Measurements from ENCODE around the gene GPR141. TPM values are rescaled to one million over a fixed set of nuclear protein-coding genes. Genes with fewer than 3 reads are reported as not detected.
"Not testable (repeated sequence)": the region's sequence is repeated elsewhere in the genome, so short reads cannot be mapped to it uniquely, and the experiment has no call there.

Gene GPR141
- total RNA-seq, 2 experiments from 2014 or later = not detected

DNA sequence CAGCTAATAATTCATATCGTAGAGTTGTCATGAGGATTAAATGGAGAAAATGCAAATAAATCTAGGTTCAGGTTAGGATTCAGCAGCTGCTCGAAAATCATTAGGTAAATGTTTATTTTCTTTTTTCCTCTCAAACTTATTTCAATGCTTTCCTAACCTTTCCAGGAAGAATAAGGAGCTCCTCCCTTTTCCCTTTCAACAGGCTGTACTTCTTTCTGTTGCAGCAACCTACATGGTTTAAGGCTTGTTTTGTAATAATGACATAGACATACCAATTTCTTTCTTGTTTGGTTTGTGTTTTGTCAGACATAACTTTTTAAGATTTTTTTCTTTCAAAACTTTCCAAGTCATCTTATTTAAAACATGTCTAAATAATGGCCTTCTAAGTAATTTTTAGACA, 18.2 kb downstream of the GPR141 start:
- intact Hi-C loops (cut with micrococcal nuclease; ENCODE audit: unreplicated experiment) = no loop called here
- no peaks in the 10 kb centered on the region for H3K36me3 ChIP-seq (ENCODE audit: insufficient read depth, low read length)
- no peak overlapping the region for H3K4me3 ChIP-seq (ENCODE audit: low read depth, low read length, poor library complexity, severe bottlenecking)
- ChIA-PET CTCF (ENCODE audit: unreplicated experiment) (no interaction called here), POLR2A (interaction anchor here (0.7 kb wide), 1 partner anchor 435 kb away, joined by 4 read pairs; no protein-coding TSS in a partner anchor)
- no peaks in the 10 kb centered on the region for H3K79me2 ChIP-seq (ENCODE audit: insufficient read depth, low read depth, low read length)
- TF ChIP-seq, protein P1, sequence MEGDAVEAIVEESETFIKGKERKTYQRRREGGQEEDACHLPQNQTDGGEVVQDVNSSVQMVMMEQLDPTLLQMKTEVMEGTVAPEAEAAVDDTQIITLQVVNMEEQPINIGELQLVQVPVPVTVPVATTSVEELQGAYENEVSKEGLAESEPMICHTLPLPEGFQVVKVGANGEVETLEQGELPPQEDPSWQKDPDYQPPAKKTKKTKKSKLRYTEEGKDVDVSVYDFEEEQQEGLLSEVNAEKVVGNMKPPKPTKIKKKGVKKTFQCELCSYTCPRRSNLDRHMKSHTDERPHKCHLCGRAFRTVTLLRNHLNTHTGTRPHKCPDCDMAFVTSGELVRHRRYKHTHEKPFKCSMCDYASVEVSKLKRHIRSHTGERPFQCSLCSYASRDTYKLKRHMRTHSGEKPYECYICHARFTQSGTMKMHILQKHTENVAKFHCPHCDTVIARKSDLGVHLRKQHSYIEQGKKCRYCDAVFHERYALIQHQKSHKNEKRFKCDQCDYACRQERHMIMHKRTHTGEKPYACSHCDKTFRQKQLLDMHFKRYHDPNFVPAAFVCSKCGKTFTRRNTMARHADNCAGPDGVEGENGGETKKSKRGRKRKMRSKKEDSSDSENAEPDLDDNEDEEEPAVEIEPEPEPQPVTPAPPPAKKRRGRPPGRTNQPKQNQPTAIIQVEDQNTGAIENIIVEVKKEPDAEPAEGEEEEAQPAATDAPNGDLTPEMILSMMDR (conservative IDR thresholded peaks at IDR 0.05; ENCODE audit: low read length) = no peak
- TF ChIP-seq EZH2phosphoT487 (IDR thresholded peaks at IDR 0.05; ENCODE audit: borderline replicate concordance, low read depth, low read length) = no peak
- H3K4me2 ChIP-seq (ENCODE audit: low read length) = no peak overlapping the region
- no peak for DNase-seq (ENCODE audit: low spot score)
- no peaks in the 10 kb centered on the region for H3K9me2 ChIP-seq (ENCODE audit: insufficient read depth, low read length)
- no peaks in the 10 kb centered on the region for H3K4me1 ChIP-seq (ENCODE audit: insufficient read depth, low read length, poor library complexity, severe bottlenecking)
- H3K9me3 ChIP-seq (ENCODE audit: low read length) = no peaks in the 10 kb centered on the region
- H4K20me1 ChIP-seq (ENCODE audit: insufficient read depth, low read length) = no peaks in the 10 kb centered on the region
- no TSS peak for BruUV-seq (replicated peaks)
- no peak overlapping the region for H2AFZ ChIP-seq (ENCODE audit: low read length)
- H3K27ac ChIP-seq (ENCODE audit: low read depth, low read length, poor library complexity, severe bottlenecking) = no peak overlapping the region

DNA sequence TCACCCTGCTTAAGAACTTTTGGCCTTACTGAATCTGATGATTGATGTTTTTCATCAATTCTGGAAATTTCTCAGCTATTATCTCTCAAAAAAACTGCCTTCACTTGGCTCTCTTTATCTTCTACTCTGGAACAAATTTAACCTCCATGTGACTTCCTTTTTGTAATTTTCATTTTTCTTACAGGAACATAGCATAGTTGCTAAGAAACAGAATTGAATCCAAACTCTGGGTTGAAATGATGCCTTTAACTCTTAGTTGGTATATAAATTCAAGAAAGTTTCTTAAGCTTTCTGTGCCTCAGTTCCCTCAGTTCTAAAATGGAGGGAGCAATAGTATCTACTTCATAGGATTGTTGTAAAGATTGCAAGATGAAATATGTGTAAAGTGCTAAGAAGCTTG, 19.8 kb downstream of the GPR141 start:
- H3K4me1 ChIP-seq (ENCODE audit: insufficient read depth, low read length, poor library complexity, severe bottlenecking) = no peaks in the 10 kb centered on the region
- no peaks in the 10 kb centered on the region for H3K79me2 ChIP-seq (ENCODE audit: insufficient read depth, low read depth, low read length)
- DNase-seq (ENCODE audit: low spot score) = no peak
- H3K4me3 ChIP-seq (ENCODE audit: low read depth, low read length, poor library complexity, severe bottlenecking) = no peak overlapping the region
- H3K4me2 ChIP-seq (ENCODE audit: low read length) = no peak overlapping the region
- no peak overlapping the region for H3K27ac ChIP-seq (ENCODE audit: low read depth, low read length, poor library complexity, severe bottlenecking)
- no peak overlapping the region for H2AFZ ChIP-seq (ENCODE audit: low read length)
- no TSS peak for BruUV-seq (replicated peaks)
- no peaks in the 10 kb centered on the region for H3K36me3 ChIP-seq (ENCODE audit: insufficient read depth, low read length)
- TF ChIP-seq EZH2phosphoT487 (IDR thresholded peaks at IDR 0.05; ENCODE audit: borderline replicate concordance, low read depth, low read length) = no peak
- TF ChIP-seq, protein P1 (conservative IDR thresholded peaks at IDR 0.05; ENCODE audit: low read length) = no peak
- no peaks in the 10 kb centered on the region for H4K20me1 ChIP-seq (ENCODE audit: insufficient read depth, low read length)
- no peaks in the 10 kb centered on the region for H3K9me2 ChIP-seq (ENCODE audit: insufficient read depth, low read length)
- ChIA-PET CTCF (ENCODE audit: unreplicated experiment) (no interaction called here), POLR2A (no interaction called here)
- no peaks in the 10 kb centered on the region for H3K9me3 ChIP-seq (ENCODE audit: low read length)
- intact Hi-C loops (cut with micrococcal nuclease; ENCODE audit: unreplicated experiment) = no loop called here

DNA sequence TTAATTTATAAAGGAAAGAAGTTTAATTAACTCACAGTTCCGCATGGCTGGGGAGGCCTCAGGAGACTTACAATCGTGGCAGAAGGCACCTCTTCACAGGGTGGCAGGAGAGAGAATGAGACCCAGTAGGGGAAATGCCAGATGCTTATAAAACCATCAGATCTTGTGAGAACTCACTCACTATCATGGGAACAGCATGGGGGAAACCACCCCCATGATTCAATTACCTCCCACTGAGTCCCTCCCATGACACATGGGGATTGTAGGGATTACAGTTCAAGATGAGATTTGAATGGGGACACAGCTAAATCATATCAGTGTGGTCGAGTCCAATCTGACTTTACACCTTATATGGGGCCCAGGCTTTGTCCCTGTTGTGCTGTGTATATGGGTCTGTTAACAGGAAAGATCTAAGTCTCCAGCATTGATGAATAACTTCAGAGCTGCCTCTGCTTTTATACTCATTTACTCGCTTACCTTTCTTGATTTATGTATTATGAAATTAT, 20.8 kb downstream of the GPR141 start:
- H3K4me2 ChIP-seq (ENCODE audit: low read length); H3K9me3 ChIP-seq (ENCODE audit: low read length); H3K36me3 ChIP-seq (ENCODE audit: insufficient read depth, low read length); DNase-seq (ENCODE audit: low spot score); H3K27ac ChIP-seq (ENCODE audit: low read depth, low read length, poor library complexity, severe bottlenecking); H3K9me2 ChIP-seq (ENCODE audit: insufficient read depth, low read length); CTCF ChIA-PET (ENCODE audit: unreplicated experiment); H3K4me1 ChIP-seq (ENCODE audit: insufficient read depth, low read length, poor library complexity, severe bottlenecking); H3K79me2 ChIP-seq (ENCODE audit: insufficient read depth, low read depth, low read length); H4K20me1 ChIP-seq (ENCODE audit: insufficient read depth, low read length); BruUV-seq (replicated peaks); intact Hi-C loops (cut with micrococcal nuclease; ENCODE audit: unreplicated experiment); H3K4me3 ChIP-seq (ENCODE audit: low read depth, low read length, poor library complexity, severe bottlenecking); H2AFZ ChIP-seq (ENCODE audit: low read length): not testable (repeated sequence)
- POLR2A ChIA-PET = interaction anchor here (0.7 kb wide), 2 partner anchors 262 to 923 kb away, joined by 3 read pairs; no protein-coding TSS in a partner anchor
